Mesenteric fat pad (tissue), 1 donor: ENCODE data around the gene SMIM13. TPM values are rescaled to one million over a fixed set of nuclear protein-coding genes. Genes with fewer than 3 reads are reported as not detected.

Source experiments
- DNase-seq: peaks from one replicate; pipeline ENCODE4 v3.0.0-alpha.2; 2020; ENCODE audit warnings: low spot score
- total RNA-seq: library from RNA; stranded (reverse); fragmentation: NEBNext Ultra II Directional; extraction: Animal tissue kit (Norgen Biotek cat#: 25700); gene quantifications from one replicate; pipeline ENCODE4 v1.2.1, GENCODE V29; 2021
- donor health status: DM: yes; HTN: yes; CAD: no.

Gene SMIM13
- total RNA-seq, 1 donor from 2014 or later, result 9.5 TPM

GRCh38 chr6:11120271-11121005 is 26.8 kb downstream of the SMIM13 start:
- no peak for DNase-seq

GRCh38 chr6:11121851-11122250 is 28.2 kb downstream of the SMIM13 start:
- DNase-seq, result no peak

- no peak for DNase-seq
Measured at GRCh38 chr6:11122380-11122779, 28.7 kb downstream of the SMIM13 start.

GRCh38 chr6:11123978-11124377 is 30.3 kb downstream of the SMIM13 start:
- no peak for DNase-seq

GRCh38 chr6:11126876-11127275 is 33.2 kb downstream of the SMIM13 start:
- no peak for DNase-seq

GRCh38 chr6:11128608-11129007 is 35.0 kb downstream of the SMIM13 start:
- DNase-seq, result no peak

- DNase-seq, result no peak
Measured at GRCh38 chr6:11129908-11130565, 36.4 kb downstream of the SMIM13 start.

GRCh38 chr6:11130605-11131004 is 37.0 kb downstream of the SMIM13 start:
- DNase-seq, result no peak

- DNase-seq, result no peak
Measured at GRCh38 chr6:11132194-11132888, 38.7 kb downstream of the SMIM13 start.

GRCh38 chr6:11133281-11133680 is 39.6 kb downstream of the SMIM13 start:
- DNase-seq, result no peak

GRCh38 chr6:11136809-11137208 is 43.2 kb downstream of the SMIM13 start:
- DNase-seq, result no peak

GRCh38 chr6:11139051-11139960 is 45.7 kb downstream of the SMIM13 start:
- no peak for DNase-seq

- no peak for DNase-seq
Measured at GRCh38 chr6:11140056-11140455, 46.4 kb downstream of the SMIM13 start.

- no peak for DNase-seq
Measured at GRCh38 chr6:11141295-11141694, 47.7 kb downstream of the SMIM13 start.

GRCh38 chr6:11142296-11143027 is 48.8 kb downstream of the SMIM13 start:
- DNase-seq, result no peak

GRCh38 chr6:11143394-11144371 is 50.0 kb downstream of the SMIM13 start:
- no peak for DNase-seq

GRCh38 chr6:11144393-11144851 is 50.8 kb downstream of the SMIM13 start:
- DNase-seq, result no peak

GRCh38 chr6:11146117-11146826 is 52.6 kb downstream of the SMIM13 start:
- DNase-seq, result no peak

GRCh38 chr6:11149551-11149950 is 55.9 kb downstream of the SMIM13 start:
- DNase-seq, result no peak
